Psoas muscle (tissue), 7 donors: ENCODE data around the gene DUS3L. TPM values are rescaled to one million over a fixed set of nuclear protein-coding genes. Genes with fewer than 3 reads are reported as not detected.

Experiments used
- polyA plus RNA-seq, 3 donors: library from polyadenylated mRNA; stranded (reverse); fragments of 200-250 nt; gene quantifications; one replicate each; pipeline ENCODE4 v1.2.3, GENCODE V29; 2013
- total RNA-seq, 4 donors: library from RNA; stranded (reverse); fragmentation: NEBNext Ultra II Directional in 2 of 4; extraction: Animal tissue kit (Norgen Biotek cat#: 25700) in 2 of 4; gene quantifications; one replicate each; pipeline versions ENCODE4 v1.2.1 to v1.2.4, GENCODE V29; 2021 to 2023
- donor health status: healthy with polysubstance abuse.
- donor health status: DM: no; HTN: no; CAD: no; lungs with moderate emphysema.
- donor health status: Bipolar disorder and iron deficiency.
- donor health status: healthy.
- donor health status: DM: no; HTN: no; CAD: no.
- donor health status: DM: no; HTN: no; CAD: no.
- donor health status: DM: yes; HTN: yes; CAD: no.

The DUS3L gene
- total and polyA plus RNA-seq, 7 donors = 13.4 to 40.1 (median 23.2) TPM

Other genes with a start within 250 kb of the DUS3L start
- gene TINCR, start 223.2 kb downstream of the DUS3L start, total RNA-seq = under 1 TPM in 3 of 4 donors, not detected in 1; 0.09 to 0.38 (median 0.27) TPM
- gene TINCR, start 223.2 kb downstream of the DUS3L start, polyA plus RNA-seq = under 1 TPM in 2 of 3 donors, not detected in 1; 0.06 to 0.18 TPM
- gene SAFB2, start 168.4 kb downstream of the DUS3L start, total RNA-seq = 10 to 100 TPM; 30.4 to 52.9 (median 45.6) TPM
- 10 to 100 TPM; 31.0 to 45.2 (median 31.3) TPM for gene SAFB2, start 168.4 kb downstream of the DUS3L start, polyA plus RNA-seq
- gene SAFB, start 168.1 kb downstream of the DUS3L start, total RNA-seq = 10 to 100 TPM; 51.3 to 88.9 (median 65.1) TPM
- gene SAFB, start 168.1 kb downstream of the DUS3L start, polyA plus RNA-seq = 10 to 100 TPM; 53.7 to 83.1 (median 61.0) TPM
- gene MICOS13, start 110.6 kb downstream of the DUS3L start, total RNA-seq = 100 to 1,000 TPM; 103 to 133 (median 119) TPM
- 100 to 1,000 TPM; 138 to 245 (median 234) TPM for gene MICOS13, start 110.6 kb downstream of the DUS3L start, polyA plus RNA-seq
- gene HSD11B1L, start 110.1 kb downstream of the DUS3L start, total RNA-seq = 1 to 10 TPM; 4.5 to 6.2 (median 4.6) TPM
- 10 to 100 TPM in 2 of 3 donors, 1 to 10 TPM in 1; 4.7 to 15.6 (median 11.7) TPM for gene HSD11B1L, start 110.1 kb downstream of the DUS3L start, polyA plus RNA-seq
- 100 to 1,000 TPM; 440 to 572 (median 473) TPM for gene RPL36, start 100.9 kb downstream of the DUS3L start, total RNA-seq
- gene RPL36, start 100.9 kb downstream of the DUS3L start, polyA plus RNA-seq = 100 to 1,000 TPM; 647 to 814 (median 648) TPM
- 10 to 100 TPM; 61.0 to 97.1 (median 73.8) TPM for gene LONP1, start 71.0 kb downstream of the DUS3L start, total RNA-seq
- gene LONP1, start 71.0 kb downstream of the DUS3L start, polyA plus RNA-seq = 100 to 1,000 TPM in 1 of 3 donors, 10 to 100 TPM in 2; 58.6 to 127 (median 83.3) TPM
- not detected for gene CATSPERD, start 70.5 kb downstream of the DUS3L start, total RNA-seq
- gene CATSPERD, start 70.5 kb downstream of the DUS3L start, polyA plus RNA-seq = not detected
- gene PRR22, start 6.4 kb downstream of the DUS3L start, total RNA-seq = 1 to 10 TPM in 3 of 4 donors, under 1 TPM in 1; 0.92 to 2.3 (median 1.5) TPM
- gene PRR22, start 6.4 kb downstream of the DUS3L start, polyA plus RNA-seq = 1 to 10 TPM in 1 of 3 donors, under 1 TPM in 2; 0.57 to 2.7 (median 0.87) TPM
- not detected for gene NRTN, start 13.9 kb upstream of the DUS3L start, total RNA-seq
- gene NRTN, start 13.9 kb upstream of the DUS3L start, polyA plus RNA-seq = not detected
- gene FUT6, start 48.5 kb upstream of the DUS3L start, total RNA-seq = not detected
- gene FUT6, start 48.5 kb upstream of the DUS3L start, polyA plus RNA-seq = under 1 TPM in 2 of 3 donors, not detected in 1; 0.03 TPM
- under 1 TPM in 1 of 4 donors, not detected in 3; 0.19 TPM for gene FUT3, start 60.3 kb upstream of the DUS3L start, total RNA-seq
- under 1 TPM in 1 of 3 donors, not detected in 2; 0.03 TPM for gene FUT3, start 60.3 kb upstream of the DUS3L start, polyA plus RNA-seq
- gene FUT5, start 79.4 kb upstream of the DUS3L start, total RNA-seq = not detected
- not detected for gene FUT5, start 79.4 kb upstream of the DUS3L start, polyA plus RNA-seq
- gene NDUFA11, start 112.6 kb upstream of the DUS3L start, total RNA-seq = 100 to 1,000 TPM; 240 to 367 (median 285) TPM
- gene NDUFA11, start 112.6 kb upstream of the DUS3L start, polyA plus RNA-seq = 100 to 1,000 TPM; 373 to 503 (median 438) TPM
- 1 to 10 TPM in 2 of 4 donors, under 1 TPM in 2; 0.73 to 3.0 (median 1.2) TPM for gene VMAC, start 113.7 kb upstream of the DUS3L start, total RNA-seq
- gene VMAC, start 113.7 kb upstream of the DUS3L start, polyA plus RNA-seq = 1 to 10 TPM in 1 of 3 donors, under 1 TPM in 2; 0.82 to 2.2 (median 0.89) TPM
- gene CAPS, start 123.1 kb upstream of the DUS3L start, total RNA-seq = 1 to 10 TPM; 1.3 to 2.9 (median 1.5) TPM
- gene CAPS, start 123.1 kb upstream of the DUS3L start, polyA plus RNA-seq = 1 to 10 TPM; 1.2 to 1.7 (median 1.5) TPM
- 10 to 100 TPM; 48.4 to 50.0 (median 48.9) TPM for gene RANBP3, start 187.0 kb upstream of the DUS3L start, total RNA-seq
- 10 to 100 TPM; 40.5 to 71.7 (median 43.9) TPM for gene RANBP3, start 187.0 kb upstream of the DUS3L start, polyA plus RNA-seq